Erythroblast (primary cell): ENCODE results near the gene RING1.

Experiments
- GATA1 ChIP-seq: IDR thresholded peaks from 2 replicates; pipeline ENCODE4 v1.6.1; 2011; ENCODE audit warnings: low read depth, mild to moderate bottlenecking, control low read depth, low read length, moderate library complexity
- POLR2A ChIP-seq: IDR thresholded peaks from 2 replicates; pipeline ENCODE4 v1.6.1; 2011; ENCODE audit warnings: mild to moderate bottlenecking, low read length

DNA sequence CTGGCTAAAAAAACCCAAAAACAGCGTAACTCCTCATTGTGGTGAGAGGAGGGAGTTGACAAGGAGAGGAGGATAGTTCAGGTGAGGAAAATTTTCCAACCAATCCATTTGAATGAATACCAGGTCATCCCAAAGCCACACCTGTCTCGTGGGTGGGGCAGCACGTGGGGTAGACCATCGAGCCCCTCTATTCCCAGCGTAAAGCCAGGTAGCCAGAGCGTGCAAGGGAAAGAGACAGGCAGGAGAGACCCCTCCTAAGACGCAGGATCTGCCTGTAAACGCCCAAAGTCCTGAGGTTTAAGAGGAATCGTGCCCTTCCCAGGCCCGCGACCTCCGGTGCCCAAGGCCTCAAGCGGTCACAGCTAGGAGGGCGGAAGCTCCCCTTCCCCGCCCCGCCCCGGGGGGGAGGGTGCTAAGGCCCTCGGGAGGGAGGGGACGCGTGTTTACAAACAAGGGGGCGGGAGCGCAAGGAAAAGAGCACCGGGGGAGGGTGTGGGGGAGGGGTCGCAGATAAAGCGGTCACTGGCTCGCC lies 8.5 kb upstream of the RING1 start:
- TF ChIP-seq POLR2A = no peak
- no peak for TF ChIP-seq GATA1
